ENCODE results near the gene KRTAP5-2.
"Not testable (repeated sequence)": the region's sequence is repeated elsewhere in the genome, so short reads cannot be mapped to it uniquely, and the experiment has no call there.

The KRTAP5-2 gene

DNA sequence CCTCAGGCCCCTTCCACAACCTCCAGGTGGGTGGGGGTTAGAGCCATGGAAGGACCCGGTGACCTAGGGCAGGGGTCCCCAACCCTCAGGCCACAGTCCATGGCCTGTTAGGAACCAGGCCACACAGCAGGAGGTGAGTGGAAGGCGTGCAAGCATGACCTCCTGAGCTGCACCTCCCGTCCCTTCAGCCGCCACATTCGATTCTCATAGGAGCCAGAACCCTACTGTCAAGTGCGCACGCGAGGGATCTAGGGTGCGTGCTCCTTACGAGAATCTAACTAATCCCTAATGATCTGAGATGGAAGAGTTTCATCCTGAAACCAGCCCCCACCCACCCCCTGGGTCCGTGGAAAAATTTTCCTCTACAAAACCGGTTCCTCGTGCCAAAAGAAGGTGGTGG lies 27.4 kb upstream of the KRTAP5-2 start:
- no peak overlapping the region for H3K4me3 ChIP-seq (ENCODE audit: low read length)
- no peak for TF ChIP-seq CTCF (conservative IDR thresholded peaks at IDR 0.05; ENCODE audit: low read depth, low read length)
- no peak for DNase-seq (ENCODE audit: low read depth)

GRCh38 chr11:1624621-1625020 lies 26.5 kb upstream of the KRTAP5-2 start:
- no peak overlapping the region for H3K4me3 ChIP-seq (ENCODE audit: low read length)
- DNase-seq (ENCODE audit: low read depth), result no peak
- no peak for TF ChIP-seq CTCF (conservative IDR thresholded peaks at IDR 0.05; ENCODE audit: low read depth, low read length)

DNA sequence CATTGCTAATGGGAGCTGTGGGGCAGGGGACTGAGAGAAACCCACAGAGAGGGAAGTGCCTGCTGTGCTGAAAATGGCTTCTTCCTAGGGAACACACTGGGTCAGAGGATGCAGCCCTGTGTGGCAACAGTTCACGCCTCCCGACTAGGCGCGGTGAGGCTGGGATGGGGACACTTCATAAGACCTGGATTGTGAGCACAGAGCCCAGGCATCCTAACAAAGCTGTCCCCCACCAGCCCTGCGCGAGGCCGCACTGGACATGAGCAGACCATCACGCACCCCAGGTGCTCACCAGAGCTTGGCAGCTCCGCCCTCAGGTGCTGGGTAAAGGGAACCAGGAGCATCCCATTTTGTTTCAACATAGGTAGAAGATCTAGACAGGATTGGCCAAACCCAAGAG lies 25.6 kb upstream of the KRTAP5-2 start:
- TF ChIP-seq CTCF (conservative IDR thresholded peaks at IDR 0.05; ENCODE audit: low read depth, low read length), result no peak
- no peak overlapping the region for H3K4me3 ChIP-seq (ENCODE audit: low read length)
- DNase-seq (ENCODE audit: low read depth), result no peak

- DNase-seq (ENCODE audit: low read depth), result no peak
- no peak for TF ChIP-seq CTCF (conservative IDR thresholded peaks at IDR 0.05; ENCODE audit: low read depth, low read length)
- no peak within 1 kb of the TSS for H3K4me3 ChIP-seq (ENCODE audit: low read length)
Observed at GRCh38 chr11:1622086-1622485, 24.0 kb upstream of the KRTAP5-2 start, which contains the start of gene KRTAP5-4. TSS of gene KRTAP5-4 (minus strand) at chr11:1622138. CDS start at chr11:1622093, 45 bp downstream.

- no peak for DNase-seq (ENCODE audit: low read depth)
- no peak for TF ChIP-seq CTCF (conservative IDR thresholded peaks at IDR 0.05; ENCODE audit: low read depth, low read length)
- no peak overlapping the region for H3K4me3 ChIP-seq (ENCODE audit: low read length)
Observed at GRCh38 chr11:1619449-1619848, 21.4 kb upstream of the KRTAP5-2 start.

- no peak for TF ChIP-seq CTCF (conservative IDR thresholded peaks at IDR 0.05; ENCODE audit: low read depth, low read length)
- no peak overlapping the region for H3K4me3 ChIP-seq (ENCODE audit: low read length)
- no peak for DNase-seq (ENCODE audit: low read depth)
Observed at GRCh38 chr11:1618231-1618630, 20.1 kb upstream of the KRTAP5-2 start.

- no peak for DNase-seq (ENCODE audit: low read depth)
- H3K4me3 ChIP-seq (ENCODE audit: low read length), result no peak within 1 kb of the TSS
- no peak for TF ChIP-seq CTCF (conservative IDR thresholded peaks at IDR 0.05; ENCODE audit: low read depth, low read length)
Observed at GRCh38 chr11:1608363-1608762, 10.3 kb upstream of the KRTAP5-2 start, which contains the start of gene KRTAP5-3. TSS of gene KRTAP5-3 (minus strand) at chr11:1608463. CDS start at chr11:1608385, 78 bp downstream.

GRCh38 chr11:1607901-1608300 lies 9.8 kb upstream of the KRTAP5-2 start:
- H3K4me3 ChIP-seq (ENCODE audit: low read length); DNase-seq (ENCODE audit: low read depth): not testable (repeated sequence)

GRCh38 chr11:1607156-1607845 lies 9.2 kb upstream of the KRTAP5-2 start:
- not testable (repeated sequence) for DNase-seq (ENCODE audit: low read depth)

DNA sequence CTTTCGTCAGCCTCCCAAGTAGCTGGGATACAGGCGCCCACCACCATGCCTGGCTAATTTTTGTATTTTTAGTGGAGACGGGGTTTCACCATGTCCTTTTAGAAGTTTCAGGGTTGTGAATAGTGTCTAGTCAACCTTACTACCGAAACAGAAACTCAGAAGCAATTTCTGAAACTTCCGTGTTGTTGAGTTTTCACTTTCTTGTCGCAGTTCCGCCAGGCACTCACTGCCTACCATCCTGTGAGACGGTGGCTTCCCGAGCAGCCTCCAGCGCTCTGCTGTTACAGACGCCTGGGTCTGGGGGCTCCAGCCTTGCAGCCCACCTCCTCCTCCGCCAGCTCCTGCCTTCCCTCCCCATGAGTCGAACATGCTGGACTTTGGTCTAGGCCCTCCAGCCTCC lies 7.8 kb upstream of the KRTAP5-2 start:
- not testable (repeated sequence) for H3K4me3 ChIP-seq (ENCODE audit: low read length); DNase-seq (ENCODE audit: low read depth)

More at GRCh38 chr11:1607156-1607845, 9.2 kb upstream of the KRTAP5-2 start:
- H3K4me3 ChIP-seq (ENCODE audit: low read length), result not testable (repeated sequence)

Data from retinal pigment epithelial cell (primary cell).